T-helper 1 cell (primary cell): ENCODE results near the gene GDF7.

Experiments used
- DNase-seq, 5 donors: peaks; one replicate each; pipeline ENCODE4 v3.0.0-alpha.2; 2012 to 2020

GDF7 gene

DNA sequence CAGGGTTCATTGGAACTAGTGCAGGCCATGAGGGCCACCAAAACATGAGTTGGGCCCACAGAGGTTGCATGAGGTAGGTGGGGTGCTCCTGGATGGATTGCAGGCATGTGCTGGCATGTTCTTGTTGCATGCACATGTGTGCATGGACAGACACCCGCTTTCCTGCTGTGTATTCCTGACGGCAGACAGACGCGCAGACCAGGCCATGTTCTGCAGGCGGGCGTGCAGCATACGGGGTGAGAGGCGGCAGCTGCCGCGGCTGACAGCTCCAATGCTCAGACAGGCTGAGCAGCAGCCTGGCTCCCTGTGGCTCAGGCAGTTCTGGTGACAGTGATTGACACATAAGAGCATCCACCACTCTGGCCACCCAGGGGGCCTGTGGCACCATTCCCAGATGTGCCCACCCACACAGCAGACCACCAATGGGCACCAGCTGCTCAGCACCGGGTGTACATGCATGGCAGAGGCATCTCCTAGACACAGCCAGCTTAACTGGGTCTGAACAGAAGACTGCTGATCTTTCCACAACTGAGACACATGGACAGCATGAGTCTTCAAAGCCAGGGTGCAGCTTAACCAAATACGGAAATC lies 37.3 kb upstream of the GDF7 start:
- DNase-seq: no peak

DNA sequence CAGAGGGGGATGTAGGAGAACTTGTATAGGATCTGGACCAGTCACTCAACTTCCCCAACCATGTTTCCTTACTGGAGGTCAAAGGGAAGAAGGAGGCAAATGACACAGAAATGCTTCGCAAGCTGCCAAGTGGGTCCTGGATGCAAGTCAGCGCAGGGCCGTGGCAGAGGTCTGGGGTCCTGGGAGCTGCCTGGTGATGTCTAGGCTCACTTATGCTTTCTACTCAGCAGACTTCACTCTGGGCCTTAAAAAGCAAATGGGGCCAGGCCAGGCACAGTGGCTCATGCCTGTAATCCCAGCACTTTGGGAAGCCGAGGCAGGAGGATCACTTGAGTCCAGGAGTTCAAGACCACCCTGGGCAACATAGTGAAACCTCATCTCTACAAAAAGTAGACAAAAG lies 36.0 kb upstream of the GDF7 start:
- DNase-seq: no peak

GRCh38 chr2:20631617-20632307 lies 35.2 kb upstream of the GDF7 start:
- no peak for DNase-seq

GRCh38 chr2:20632446-20632990 lies 34.4 kb upstream of the GDF7 start:
- DNase-seq: no peak

DNA sequence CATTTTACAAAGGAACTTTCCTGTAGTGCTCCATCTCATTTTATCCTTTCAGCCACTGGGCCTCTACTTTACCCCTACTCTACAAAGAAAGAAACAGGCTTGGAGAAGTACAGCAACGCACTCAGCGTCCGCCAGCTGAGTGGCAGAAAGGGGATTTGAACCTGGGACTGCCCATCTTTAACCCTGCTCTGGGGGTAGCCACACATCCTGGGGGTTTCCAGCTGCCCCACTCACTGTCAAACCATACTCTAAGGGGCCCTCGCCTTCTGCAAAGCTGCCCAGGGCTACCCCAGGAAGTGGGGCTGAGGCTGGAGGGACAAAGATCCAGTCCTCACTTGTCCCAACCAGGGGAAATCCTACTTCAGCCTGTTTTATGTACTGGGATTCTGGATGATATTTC lies 33.9 kb upstream of the GDF7 start:
- DNase-seq: no peak

DNA sequence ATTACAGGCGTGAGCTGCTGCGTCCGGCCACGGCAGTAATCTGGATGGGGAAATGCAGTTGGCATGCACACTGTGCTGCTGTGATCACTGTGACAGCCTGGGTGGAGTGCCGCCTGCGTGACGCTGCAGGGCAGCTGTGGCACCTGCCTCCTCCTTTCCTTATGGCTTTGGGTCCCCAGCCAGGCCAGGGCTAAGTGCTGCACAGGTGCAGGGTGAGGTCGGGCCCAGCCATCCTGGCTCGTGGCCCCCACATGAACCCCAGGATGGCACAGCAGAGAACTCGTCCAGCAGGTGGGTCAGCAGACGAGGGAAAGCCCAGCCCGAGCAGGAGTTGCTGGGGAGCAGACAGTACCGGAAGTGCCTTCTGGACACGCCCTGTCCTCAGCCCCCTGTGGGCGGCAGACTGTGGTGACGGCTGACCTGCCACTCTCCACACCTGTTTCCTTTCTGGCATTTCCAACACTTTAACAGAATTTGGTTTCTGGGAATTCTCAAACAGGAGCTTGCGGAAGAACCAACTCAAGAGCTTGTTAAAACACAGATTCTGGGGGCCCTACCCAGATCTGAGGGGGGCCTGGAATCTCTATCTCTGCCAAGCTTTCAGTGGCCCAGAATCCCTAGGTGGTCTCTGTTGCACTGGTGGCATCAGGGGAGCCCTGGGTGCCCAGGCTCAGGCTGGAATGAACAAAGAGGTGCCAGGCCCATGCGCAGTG lies 33.0 kb upstream of the GDF7 start:
- DNase-seq: no peak

GRCh38 chr2:20634507-20635112 lies 32.3 kb upstream of the GDF7 start:
- DNase-seq: no peak

GRCh38 chr2:20635113-20635510 lies 31.8 kb upstream of the GDF7 start:
- no peak for DNase-seq

- peak in 3 of 5 donors; percentile 17 to 40 (median 27) for DNase-seq
Observed at GRCh38 chr2:20635675-20636584, 31.0 kb upstream of the GDF7 start.

DNA sequence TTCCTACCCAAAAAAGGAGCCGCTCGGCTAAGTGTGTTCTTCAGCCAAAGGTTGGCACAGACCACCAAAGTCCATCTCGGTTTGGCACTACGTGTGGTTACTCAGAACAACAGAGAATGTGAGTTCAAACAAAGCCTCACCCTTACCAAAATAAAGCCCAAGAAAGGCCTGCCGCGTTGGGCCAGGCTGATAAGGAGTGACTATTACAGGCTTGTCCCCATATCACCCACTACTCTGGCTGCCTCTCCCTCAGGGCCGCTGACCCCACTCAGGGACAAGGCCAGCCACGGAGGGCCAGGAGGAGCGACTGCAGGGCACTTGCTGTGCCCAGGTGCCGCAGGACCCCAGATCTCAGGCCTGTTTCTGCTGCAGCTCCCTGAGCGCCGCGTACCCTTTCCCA lies 29.8 kb upstream of the GDF7 start:
- DNase-seq: no peak

GRCh38 chr2:20638014-20638413 lies 28.9 kb upstream of the GDF7 start:
- DNase-seq: no peak

DNA sequence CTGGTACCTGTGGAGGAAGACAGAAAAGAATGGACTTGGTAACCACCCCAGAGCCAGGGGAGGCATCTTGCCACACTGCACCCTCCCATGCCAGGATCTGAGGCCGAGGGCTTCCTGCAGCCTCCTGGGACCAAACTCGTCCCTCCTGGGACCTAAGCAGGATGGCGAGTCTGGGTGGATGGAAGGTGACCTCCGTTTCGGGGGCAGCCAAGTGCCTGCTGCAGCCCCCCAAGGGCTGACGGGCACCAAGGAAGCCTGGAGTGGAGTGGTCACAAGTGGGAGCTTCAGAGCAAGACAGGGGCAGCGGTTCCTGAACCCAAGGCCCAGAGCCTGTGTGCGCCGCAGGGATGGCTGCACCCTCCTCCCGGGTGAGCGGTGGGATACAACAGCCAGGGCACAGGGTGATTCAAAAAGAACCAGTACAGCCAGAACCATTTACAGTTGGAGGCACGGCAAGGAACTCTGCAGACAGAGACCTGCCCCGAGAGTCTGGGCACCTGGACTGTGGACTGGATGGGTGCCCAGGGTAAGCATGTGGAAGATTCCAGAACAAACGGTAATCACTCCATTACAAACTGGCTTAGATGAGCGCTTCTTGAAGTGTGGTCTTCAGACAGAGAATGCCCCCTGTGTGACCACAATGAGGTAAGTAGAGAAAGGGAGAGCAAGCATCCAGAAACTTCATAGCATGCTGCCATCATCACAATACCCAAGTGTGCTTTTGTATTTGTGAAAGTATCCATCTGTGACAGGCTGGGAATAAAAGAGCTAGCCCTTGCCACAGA lies 28.1 kb upstream of the GDF7 start:
- no peak for DNase-seq

GRCh38 chr2:20640411-20641122 lies 26.4 kb upstream of the GDF7 start:
- no peak for DNase-seq

- no peak for DNase-seq
Observed at GRCh38 chr2:20641123-20641985, 25.6 kb upstream of the GDF7 start.

- peak; percentile 44 to 72 (median 63) for DNase-seq
Observed at GRCh38 chr2:20642055-20642971, 24.6 kb upstream of the GDF7 start.

- DNase-seq: no peak
Observed at GRCh38 chr2:20643060-20643459, 23.9 kb upstream of the GDF7 start.

- no peak for DNase-seq
Observed at GRCh38 chr2:20643826-20644225, 23.1 kb upstream of the GDF7 start.

DNA sequence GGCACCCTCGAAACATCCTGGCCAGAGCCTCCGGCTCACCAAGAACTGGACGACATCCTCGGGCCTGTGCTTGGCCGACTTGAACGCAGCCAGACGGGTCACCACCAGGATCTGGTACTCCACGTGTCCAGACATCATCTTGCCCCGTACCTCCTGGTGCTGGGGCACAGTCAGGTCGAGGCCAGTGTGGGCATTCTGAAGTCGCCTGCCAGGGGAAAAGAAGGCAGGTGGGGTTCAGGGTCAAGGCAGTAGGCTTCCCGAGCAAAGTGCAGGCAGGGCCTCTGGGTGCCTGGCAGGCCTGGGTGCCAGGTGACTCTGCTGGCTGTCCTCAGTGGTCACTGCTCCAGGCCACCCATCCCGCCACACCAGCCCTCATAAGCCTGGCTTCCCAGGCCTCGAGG lies 21.6 kb upstream of the GDF7 start:
- DNase-seq: no peak

GRCh38 chr2:20645761-20646160 lies 21.2 kb upstream of the GDF7 start:
- no peak for DNase-seq
